ENCODE data around the gene TMEM270.

The TMEM270 gene

DNA sequence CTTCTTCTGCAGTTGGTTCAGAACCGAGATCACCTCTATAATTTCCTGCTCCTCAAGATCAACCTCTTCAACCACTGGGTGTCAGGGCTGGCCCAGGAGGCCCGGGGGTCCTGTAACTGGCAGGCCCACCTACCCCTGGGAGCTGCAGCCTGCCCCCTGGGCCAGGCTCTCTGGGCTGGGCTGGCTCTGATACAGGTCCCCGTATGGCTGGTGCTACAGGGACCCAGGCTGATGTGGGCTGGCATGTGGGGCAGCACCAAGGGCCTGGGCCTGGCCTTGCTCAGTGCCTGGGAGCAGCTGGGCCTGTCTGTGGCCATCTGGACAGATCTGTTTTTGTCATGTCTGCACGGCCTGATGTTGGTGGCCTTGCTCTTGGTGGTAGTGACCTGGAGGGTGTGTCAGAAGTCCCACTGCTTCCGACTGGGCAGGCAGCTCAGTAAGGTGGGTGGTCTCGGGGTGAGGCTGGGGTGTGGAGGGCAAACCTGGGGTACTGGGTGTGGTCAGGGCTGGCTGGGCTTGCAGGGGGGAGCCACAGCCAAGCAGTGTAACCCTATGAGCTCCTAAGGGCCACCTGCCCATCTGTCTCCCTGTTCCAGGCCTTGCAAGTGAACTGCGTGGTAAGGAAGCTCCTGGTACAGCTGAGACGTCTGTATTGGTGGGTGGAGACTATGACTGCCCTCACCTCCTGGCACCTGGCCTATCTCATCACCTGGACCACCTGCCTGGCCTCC, 4.2 kb downstream of the TMEM270 start:
- Mint-ChIP-seq H3K4me3 (no peak overlapping the region), H3K36me3 (ENCODE audit: low read depth) (no peaks in the 10 kb centered on the region), H3K9me3 (no peaks in the 10 kb centered on the region), H3K27ac (no peak overlapping the region), H3K27me3 (ENCODE audit: low read depth) (no peaks in the 10 kb centered on the region), H3K4me1 (ENCODE audit: low read depth) (no peaks in the 10 kb centered on the region)

DNA sequence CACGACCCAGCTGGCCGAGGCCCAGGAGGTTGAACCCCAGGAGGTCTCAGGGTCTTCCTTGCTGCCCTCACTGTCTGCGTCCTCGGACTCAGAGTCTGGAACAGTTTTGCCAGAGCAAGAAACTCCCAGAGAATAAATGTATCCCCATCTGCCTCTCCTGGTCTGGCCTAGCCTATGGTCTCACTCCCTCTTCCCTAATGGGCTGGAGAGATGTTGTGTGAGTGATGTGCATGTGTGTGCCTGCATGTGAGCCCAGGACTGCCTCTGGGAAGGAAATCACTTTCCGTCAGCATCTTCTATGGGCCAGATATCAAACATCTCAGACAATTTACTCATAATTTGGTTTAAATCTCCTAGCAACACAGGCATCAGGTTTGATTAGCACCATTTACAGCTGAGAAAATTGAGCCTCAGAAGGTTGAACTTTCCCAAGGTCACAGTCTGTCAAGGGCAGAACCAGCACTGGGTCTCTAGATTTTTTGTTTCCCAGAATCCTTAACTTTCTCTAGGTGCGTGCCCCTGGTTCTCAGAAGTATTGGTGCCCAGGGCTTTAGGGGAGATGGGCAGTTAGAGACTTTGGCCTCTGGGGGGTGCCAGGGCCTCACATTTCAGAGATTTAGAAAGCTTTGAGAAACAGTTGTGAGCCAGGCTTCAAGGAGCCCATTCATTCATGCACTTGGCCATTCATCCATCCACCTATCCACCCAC, 4.9 kb downstream of the TMEM270 start:
- no peaks in the 10 kb centered on the region for H3K36me3 Mint-ChIP-seq (ENCODE audit: low read depth)
- H3K4me1 Mint-ChIP-seq (ENCODE audit: low read depth), result no peaks in the 10 kb centered on the region
- H3K9me3 Mint-ChIP-seq, result no peaks in the 10 kb centered on the region
- no peak overlapping the region for H3K27ac Mint-ChIP-seq
- no peaks in the 10 kb centered on the region for H3K27me3 Mint-ChIP-seq (ENCODE audit: low read depth)
- no peak overlapping the region for H3K4me3 Mint-ChIP-seq

DNA sequence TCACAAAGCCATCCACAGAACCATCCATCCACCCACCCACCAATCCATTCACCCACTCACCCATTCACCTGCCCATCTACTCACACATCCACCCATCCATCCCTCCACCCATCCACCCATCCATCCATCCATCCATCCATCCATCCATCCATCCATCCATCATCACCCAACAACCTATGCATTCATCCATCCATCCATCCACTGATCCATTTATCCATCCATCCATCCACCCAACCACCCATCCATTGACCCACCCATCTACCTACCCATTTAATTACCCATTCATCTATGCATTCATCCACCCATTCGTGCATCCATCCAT, 5.4 kb downstream of the TMEM270 start:
- Mint-ChIP-seq H3K9me3 (no peaks in the 10 kb centered on the region), H3K27me3 (ENCODE audit: low read depth) (no peaks in the 10 kb centered on the region), H3K36me3 (ENCODE audit: low read depth) (no peaks in the 10 kb centered on the region), H3K4me1 (ENCODE audit: low read depth) (no peaks in the 10 kb centered on the region), H3K4me3 (no peak overlapping the region), H3K27ac (no peak overlapping the region)

DNA sequence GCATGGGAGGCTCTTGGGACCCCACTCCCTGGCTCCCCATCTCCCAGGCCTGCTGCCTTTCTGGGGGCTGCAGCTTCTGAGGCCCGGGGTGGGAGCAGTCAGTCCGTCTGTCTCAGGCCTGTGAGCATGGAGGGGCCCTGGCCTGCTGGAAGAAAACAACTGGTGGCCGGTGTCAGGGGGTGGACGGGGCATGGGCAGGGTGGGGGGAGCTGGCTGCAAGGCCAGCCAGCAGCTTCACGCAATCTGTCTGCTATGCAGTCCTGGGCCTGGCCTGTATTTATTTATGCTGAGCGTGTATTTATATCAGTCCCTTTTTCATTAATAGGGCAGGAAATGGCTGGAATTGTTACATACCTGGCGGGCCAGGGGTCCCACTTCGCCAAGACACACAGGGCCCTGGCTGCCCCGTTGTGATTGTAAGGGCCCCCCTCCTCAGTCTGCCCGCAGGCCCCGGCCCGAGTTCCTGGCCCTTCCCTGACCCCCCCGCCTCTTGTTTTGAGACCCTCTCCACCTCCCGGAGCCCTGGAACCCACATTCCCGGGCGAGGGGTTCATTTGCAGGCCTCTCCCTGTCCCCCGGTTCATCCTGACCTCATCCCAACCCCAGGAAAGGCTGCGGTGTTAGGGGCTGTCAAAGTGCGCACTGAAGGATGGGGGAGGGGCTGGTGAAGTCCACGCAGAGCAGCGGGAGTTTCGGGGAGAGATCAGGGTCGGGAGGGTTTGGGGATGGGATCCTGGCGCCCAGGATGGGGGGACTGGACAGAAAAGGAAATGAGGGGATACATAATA, 8.2 kb downstream of the TMEM270 start:
- H3K9me3 Mint-ChIP-seq, result no peaks in the 10 kb centered on the region
- no peaks in the 10 kb centered on the region for H3K36me3 Mint-ChIP-seq (ENCODE audit: low read depth)
- H3K27ac Mint-ChIP-seq, result no peak overlapping the region
- H3K4me3 Mint-ChIP-seq, result no peak overlapping the region
- no peaks in the 10 kb centered on the region for H3K27me3 Mint-ChIP-seq (ENCODE audit: low read depth)
- H3K4me1 Mint-ChIP-seq (ENCODE audit: low read depth), result no peaks in the 10 kb centered on the region

DNA sequence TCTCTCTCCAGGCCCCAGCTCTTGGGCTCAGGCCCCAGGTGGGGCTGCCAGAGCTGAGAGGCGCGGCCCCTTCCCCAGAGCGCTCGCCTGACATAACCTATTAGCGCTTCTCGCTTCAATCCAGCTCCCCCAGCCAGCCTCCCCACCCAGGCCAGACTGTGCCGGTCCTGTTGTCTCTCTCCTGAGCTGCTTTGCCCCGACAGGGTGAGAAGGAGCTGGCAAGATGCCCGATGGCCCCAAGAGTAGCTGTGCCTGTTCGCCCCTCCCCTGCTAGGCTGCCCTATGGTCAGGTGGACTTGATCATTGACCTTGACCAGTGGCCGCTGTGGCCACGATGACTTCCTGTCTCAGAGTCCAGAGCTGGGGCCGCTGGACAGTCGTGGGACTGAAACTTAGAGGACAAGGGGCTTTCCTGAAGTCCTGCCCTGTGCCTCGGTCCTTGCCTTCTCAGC, 9.1 kb downstream of the TMEM270 start:
- Mint-ChIP-seq H3K4me3 (no peak overlapping the region), H3K27me3 (ENCODE audit: low read depth) (no peaks in the 10 kb centered on the region), H3K36me3 (ENCODE audit: low read depth) (no peaks in the 10 kb centered on the region), H3K4me1 (ENCODE audit: low read depth) (no peaks in the 10 kb centered on the region), H3K27ac (no peak overlapping the region), H3K9me3 (no peaks in the 10 kb centered on the region)

DNA sequence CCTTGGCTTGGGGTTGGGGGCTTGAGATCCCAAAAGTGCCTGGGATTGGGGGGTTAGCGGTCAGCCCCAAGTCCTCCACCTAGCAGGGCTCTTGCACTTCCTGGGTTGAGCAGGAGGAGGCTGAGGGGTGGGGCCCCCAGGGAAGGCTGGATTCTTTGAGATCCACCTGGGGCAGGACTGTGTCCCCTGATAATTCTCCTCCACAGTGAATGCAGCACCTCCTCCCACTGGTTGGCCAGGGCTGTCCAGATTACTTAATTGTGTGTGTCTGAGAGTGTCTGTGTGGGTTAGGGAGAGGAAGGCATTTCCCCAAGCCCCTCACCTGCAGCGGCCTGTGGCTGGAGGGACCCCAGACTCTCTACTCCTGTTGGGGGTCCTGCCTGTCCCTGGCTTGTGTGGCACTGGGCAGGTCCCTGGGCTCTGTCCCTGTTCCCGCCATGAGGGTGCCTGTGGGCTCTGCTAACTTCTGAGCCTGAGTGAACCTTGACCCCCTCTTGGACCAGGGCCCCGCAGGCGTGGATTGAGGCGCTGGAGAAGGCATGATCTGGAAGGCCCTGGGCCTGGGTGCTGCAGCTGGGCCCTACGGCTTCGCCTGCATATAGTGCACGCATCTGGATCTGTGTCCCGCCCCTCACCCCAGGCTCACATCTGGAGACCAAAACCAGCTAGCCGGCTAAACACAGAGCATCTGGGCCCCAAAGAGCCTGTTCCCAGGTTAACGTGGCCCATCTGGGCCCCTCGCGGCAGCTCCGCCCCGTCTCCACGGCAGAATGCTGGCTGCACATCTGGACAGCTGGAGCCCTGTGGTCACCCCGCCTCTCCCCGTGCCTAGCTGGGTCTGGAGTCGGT, 10.4 kb downstream of the TMEM270 start:
- no peak overlapping the region for H3K4me3 Mint-ChIP-seq
- no peaks in the 10 kb centered on the region for H3K4me1 Mint-ChIP-seq (ENCODE audit: low read depth)
- H3K27ac Mint-ChIP-seq, result no peak overlapping the region
- no peaks in the 10 kb centered on the region for H3K9me3 Mint-ChIP-seq
- H3K36me3 Mint-ChIP-seq (ENCODE audit: low read depth), result no peaks in the 10 kb centered on the region
- no peaks in the 10 kb centered on the region for H3K27me3 Mint-ChIP-seq (ENCODE audit: low read depth)

DNA sequence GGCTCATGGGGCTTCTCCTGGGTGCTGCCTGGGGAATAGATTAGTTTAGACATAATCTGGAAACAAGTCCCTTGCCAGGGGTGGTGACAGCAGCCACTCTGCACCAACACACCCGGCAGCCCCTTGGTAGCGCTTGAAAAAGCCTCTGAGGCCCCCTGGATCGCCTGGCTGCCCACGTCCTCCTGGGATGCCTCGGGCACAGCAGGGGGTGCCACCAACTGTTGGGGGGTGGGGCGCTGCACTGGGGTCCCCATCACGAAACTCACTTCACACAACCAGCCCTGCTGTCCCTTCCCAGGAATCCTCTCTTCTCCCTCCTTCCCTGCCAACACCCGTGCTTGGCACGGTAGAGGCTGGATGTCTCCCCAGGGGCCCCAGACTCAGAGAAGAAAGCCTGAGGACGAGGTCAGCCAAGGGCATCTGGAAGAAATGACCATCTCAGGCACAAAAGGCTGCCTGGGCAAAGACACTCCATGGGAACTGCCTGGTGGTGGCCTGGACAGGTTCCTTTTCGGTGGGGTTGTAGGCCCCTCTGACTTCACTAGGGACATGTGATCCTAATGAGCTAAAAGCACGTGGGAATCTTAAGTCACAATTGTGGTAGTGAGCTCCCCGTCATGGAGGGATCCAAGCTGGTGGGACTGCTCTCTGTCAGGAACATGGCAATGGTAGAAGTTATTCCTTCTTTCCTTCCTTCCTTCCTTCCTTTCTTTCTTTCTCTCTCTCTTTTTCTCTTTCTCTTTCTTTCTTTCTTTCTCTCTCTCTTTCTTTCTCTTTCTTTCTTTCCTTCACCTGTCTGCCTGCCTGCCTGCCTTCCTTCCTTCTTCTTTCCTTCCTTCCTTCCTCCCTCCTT, 11.3 kb downstream of the TMEM270 start:
- Mint-ChIP-seq H3K27me3 (ENCODE audit: low read depth) (no peaks in the 10 kb centered on the region), H3K4me3 (no peak overlapping the region), H3K36me3 (ENCODE audit: low read depth) (no peaks in the 10 kb centered on the region), H3K4me1 (ENCODE audit: low read depth) (no peaks in the 10 kb centered on the region), H3K9me3 (no peaks in the 10 kb centered on the region), H3K27ac (no peak overlapping the region)

DNA sequence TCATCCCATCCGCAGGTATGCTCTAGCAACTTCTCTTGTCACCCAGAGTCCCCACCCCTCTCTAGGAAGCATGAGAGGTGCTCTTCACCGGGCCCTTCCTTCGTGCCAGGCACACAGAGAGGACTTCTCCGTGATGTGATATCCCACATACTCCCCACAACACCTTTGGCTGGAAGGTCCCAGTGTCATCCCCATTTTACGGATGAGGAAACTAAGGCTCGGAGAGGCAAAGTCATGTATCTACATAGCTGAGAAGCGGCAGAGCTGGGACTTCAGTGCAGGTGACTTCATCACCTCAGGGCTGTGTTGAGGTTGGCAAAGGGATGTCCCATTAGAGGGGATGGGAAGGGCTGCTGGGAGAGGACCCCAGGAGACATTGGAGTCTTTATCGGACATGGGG, 15.4 kb downstream of the TMEM270 start:
- Mint-ChIP-seq H3K4me3 (no peak overlapping the region), H3K4me1 (ENCODE audit: low read depth) (no peaks in the 10 kb centered on the region), H3K9me3 (no peaks in the 10 kb centered on the region), H3K27ac (no peak overlapping the region), H3K27me3 (ENCODE audit: low read depth) (no peaks in the 10 kb centered on the region), H3K36me3 (ENCODE audit: low read depth) (no peaks in the 10 kb centered on the region)

DNA sequence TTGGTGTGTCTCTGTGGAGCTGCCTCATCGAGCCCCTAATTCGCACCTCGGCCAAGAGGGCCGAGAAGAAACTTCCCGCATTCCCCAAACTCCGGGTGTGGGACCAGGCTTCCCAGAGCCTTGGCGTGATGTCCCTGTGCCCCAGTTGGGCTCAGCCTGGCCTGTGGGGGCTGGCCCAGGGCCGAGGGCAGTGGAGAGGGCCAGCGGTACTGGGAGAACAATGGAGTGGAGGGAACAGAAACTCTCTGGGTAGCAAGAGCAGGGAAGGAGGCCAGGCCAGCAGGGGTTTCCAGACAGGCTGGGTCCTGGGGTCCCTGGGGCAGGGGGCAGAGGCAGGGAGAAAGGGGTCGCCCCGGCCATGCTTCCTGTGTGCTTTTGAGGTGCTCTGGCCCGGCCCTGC, 16.0 kb downstream of the TMEM270 start:
- Mint-ChIP-seq H3K36me3 (ENCODE audit: low read depth) (no peaks in the 10 kb centered on the region), H3K27ac (no peak overlapping the region), H3K4me1 (ENCODE audit: low read depth) (no peaks in the 10 kb centered on the region), H3K9me3 (no peaks in the 10 kb centered on the region), H3K27me3 (ENCODE audit: low read depth) (no peaks in the 10 kb centered on the region), H3K4me3 (no peak overlapping the region)

DNA sequence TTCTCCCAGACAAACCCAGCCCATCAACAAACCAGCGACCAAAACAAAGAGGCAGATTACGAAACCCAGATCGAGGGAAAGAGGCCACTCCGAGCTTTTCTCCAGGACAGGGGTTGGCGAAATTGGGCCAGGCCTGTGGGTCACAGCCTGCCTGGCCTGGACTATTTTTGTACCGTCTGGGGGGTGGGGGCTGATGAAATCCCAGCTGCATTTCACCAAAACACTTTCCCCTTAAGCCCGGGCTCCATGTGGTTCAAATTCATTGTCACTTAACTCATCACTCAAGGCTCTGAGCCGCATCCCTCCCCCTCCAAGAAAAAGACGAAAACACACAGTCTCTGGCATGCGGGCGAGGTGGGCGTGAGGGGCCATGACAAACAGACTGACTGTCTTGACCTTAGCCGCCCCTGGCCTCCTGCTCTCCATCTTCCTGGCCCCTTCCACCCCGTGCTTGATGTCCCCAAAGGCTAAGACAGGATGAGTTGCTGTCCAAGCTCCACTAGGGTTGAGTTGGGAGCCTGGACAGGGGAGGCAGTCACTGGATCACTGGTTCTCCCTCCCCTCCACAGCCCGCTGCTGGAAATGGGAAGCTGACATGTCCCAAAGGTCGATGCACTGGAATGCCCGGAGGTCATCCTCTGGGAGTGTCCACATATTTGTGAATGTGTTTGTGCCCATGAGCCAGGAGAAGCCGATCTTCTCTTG, 19.2 kb downstream of the TMEM270 start:
- Mint-ChIP-seq H3K36me3 (ENCODE audit: low read depth) (no peaks in the 10 kb centered on the region), H3K27me3 (ENCODE audit: low read depth) (no peaks in the 10 kb centered on the region), H3K27ac (no peak overlapping the region), H3K9me3 (no peaks in the 10 kb centered on the region), H3K4me1 (ENCODE audit: low read depth) (no peaks in the 10 kb centered on the region), H3K4me3 (no peak overlapping the region)

DNA sequence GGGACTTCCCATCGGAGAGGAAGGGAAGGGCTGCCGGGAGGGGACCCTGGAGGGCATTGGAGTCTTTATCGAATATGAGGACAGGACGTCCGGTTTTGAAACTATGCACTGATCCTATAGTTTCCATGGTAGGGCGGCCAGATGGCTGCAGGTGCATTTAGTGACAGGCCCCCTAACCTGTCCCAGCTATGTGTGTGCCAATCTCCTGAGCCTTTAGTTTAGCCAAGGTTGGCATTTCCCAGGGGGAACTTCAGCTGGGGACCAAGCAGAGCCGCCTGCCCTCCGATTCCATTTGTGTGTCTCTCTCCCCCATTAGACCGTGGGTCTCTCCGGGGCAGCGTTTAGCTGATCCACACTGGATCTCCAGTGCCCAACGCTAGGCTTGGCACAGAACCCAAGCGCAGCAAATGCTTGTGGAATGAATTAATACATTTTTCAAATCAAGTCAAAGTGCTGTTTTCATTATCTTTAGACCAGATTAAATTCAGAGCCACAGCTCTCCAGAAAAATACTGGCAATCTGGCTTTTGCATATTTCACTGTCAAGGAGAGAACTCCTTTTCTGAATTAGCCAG, 19.9 kb downstream of the TMEM270 start:
- Mint-ChIP-seq H3K36me3 (ENCODE audit: low read depth) (no peaks in the 10 kb centered on the region), H3K27ac (no peak overlapping the region), H3K4me3 (no peak overlapping the region), H3K27me3 (ENCODE audit: low read depth) (no peaks in the 10 kb centered on the region), H3K9me3 (no peaks in the 10 kb centered on the region), H3K4me1 (ENCODE audit: low read depth) (no peaks in the 10 kb centered on the region)

DNA sequence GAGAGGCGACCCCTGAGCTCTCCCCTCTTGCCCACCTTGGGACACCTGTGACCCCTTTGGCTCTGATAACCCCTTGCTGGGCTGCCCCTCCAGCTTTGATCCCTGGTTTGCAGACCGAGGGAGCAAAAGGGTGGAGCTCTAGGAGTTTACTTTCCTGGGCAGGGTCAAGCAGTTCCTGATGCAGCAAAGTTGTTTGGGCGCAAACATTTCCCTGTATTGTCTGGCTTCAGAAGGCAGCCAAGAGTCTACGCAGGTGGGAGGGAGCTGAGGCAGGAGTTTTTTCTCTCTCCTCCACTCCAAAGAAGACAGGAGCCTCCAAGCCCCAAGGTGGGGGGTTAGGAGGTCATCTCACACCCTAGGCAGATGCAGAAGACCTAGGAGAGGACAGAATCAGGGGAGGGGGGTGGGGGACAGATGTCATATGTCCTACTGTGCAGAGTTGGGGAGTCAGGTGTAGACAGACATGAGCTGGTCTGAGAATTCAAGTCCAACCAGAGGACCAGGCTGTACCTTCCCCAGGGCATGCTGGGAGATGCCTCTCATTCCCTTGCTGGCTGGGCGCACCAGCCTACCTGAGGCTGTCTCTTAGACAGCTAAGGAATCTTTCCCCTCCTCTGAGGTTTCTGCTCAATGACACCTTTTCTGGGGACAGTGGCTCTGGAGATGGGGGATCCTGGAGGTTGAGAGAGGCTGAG, 20.5 kb downstream of the TMEM270 start:
- H3K36me3 Mint-ChIP-seq (ENCODE audit: low read depth), result no peaks in the 10 kb centered on the region
- H3K9me3 Mint-ChIP-seq, result no peaks in the 10 kb centered on the region
- peaks cover 6% of the 10 kb centered on the region for H3K27me3 Mint-ChIP-seq (ENCODE audit: low read depth)
- no peak overlapping the region for H3K4me3 Mint-ChIP-seq
- H3K4me1 Mint-ChIP-seq (ENCODE audit: low read depth), result no peaks in the 10 kb centered on the region
- H3K27ac Mint-ChIP-seq, result no peak overlapping the region

DNA sequence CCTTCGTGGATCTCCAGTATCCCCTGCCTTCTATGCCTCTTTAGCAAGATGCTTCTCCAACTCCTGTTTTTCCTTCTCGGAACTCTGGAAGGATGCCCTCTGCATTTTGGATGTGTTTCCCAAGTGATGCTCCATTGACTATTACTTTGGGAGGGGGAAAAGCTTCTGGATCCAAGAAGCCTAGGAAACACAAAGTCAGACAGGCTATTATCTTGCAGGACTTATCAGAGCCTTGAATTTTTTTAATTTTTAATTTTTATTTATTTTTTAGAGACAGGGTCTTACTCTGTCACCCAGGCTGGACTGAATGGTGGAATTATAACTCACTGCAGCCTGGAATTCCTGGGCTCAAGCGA, 21.1 kb downstream of the TMEM270 start:
- H3K9me3 Mint-ChIP-seq, result no peaks in the 10 kb centered on the region

More for the DNA sequence above, 21.1 kb downstream of the TMEM270 start:
- H3K36me3 Mint-ChIP-seq (ENCODE audit: low read depth), result no peaks in the 10 kb centered on the region
- peaks cover 7% of the 10 kb centered on the region for H3K27me3 Mint-ChIP-seq (ENCODE audit: low read depth)
- no peaks in the 10 kb centered on the region for H3K4me1 Mint-ChIP-seq (ENCODE audit: low read depth)
- H3K27ac Mint-ChIP-seq, result no peak overlapping the region
- H3K4me3 Mint-ChIP-seq, result no peak overlapping the region

All from T-helper 1 cell treated with Interleukin-12 subunit alpha and Interleukin-12 subunit beta and Interleukin-4 antibody, amounts not matched to agents 30 μg/mL and 1 μg/mL, for 36 hours (primary cell).